Body of pancreas (tissue), 4 donors: ENCODE data around the gene NCAM2.

Source experiments
- CTCF ChIP-seq, 7 experiments: fragments of 450-650 bp in 4 of 7; fragments of 200-600 bp in 3 of 7; sonication (generic) in 3 of 7; IDR thresholded peaks; one replicate each; pipeline ENCODE4 v1.5.1; 2016 to 2019; ENCODE audit warnings: antibody characterized with exemption in 7 of 7
- POLR2A ChIP-seq, 3 donors: fragments of 450-650 bp; IDR thresholded peaks; one replicate each; pipeline ENCODE4 v1.6.1; 2016; ENCODE audit warnings: antibody characterized with exemption in 3 of 3, mild to moderate bottlenecking in 2 of 3

- TF ChIP-seq CTCF (IDR thresholded peaks at IDR 0.05) (no peak), POLR2A (IDR thresholded peaks at IDR 0.05) (no peak)
These were observed 66.1 kb downstream of the NCAM2 start for GRCh38 chr21:21064353-21064752.
